Activated naive CD4-positive, alpha-beta T cell treated with Interleukin-2 at 50 U/mL for 16 hours (primary cell): ENCODE data around the gene CLPTM1.
"Not testable (repeated sequence)": the region's sequence is repeated elsewhere in the genome, so short reads cannot be mapped to it uniquely, and the experiment has no call there.

Source experiments
- DNase-seq: peaks from one replicate; pipeline ENCODE4 v3.0.0-alpha.2; 2020

Gene CLPTM1, protein sequence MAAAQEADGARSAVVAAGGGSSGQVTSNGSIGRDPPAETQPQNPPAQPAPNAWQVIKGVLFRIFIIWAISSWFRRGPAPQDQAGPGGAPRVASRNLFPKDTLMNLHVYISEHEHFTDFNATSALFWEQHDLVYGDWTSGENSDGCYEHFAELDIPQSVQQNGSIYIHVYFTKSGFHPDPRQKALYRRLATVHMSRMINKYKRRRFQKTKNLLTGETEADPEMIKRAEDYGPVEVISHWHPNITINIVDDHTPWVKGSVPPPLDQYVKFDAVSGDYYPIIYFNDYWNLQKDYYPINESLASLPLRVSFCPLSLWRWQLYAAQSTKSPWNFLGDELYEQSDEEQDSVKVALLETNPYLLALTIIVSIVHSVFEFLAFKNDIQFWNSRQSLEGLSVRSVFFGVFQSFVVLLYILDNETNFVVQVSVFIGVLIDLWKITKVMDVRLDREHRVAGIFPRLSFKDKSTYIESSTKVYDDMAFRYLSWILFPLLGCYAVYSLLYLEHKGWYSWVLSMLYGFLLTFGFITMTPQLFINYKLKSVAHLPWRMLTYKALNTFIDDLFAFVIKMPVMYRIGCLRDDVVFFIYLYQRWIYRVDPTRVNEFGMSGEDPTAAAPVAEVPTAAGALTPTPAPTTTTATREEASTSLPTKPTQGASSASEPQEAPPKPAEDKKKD

DNA sequence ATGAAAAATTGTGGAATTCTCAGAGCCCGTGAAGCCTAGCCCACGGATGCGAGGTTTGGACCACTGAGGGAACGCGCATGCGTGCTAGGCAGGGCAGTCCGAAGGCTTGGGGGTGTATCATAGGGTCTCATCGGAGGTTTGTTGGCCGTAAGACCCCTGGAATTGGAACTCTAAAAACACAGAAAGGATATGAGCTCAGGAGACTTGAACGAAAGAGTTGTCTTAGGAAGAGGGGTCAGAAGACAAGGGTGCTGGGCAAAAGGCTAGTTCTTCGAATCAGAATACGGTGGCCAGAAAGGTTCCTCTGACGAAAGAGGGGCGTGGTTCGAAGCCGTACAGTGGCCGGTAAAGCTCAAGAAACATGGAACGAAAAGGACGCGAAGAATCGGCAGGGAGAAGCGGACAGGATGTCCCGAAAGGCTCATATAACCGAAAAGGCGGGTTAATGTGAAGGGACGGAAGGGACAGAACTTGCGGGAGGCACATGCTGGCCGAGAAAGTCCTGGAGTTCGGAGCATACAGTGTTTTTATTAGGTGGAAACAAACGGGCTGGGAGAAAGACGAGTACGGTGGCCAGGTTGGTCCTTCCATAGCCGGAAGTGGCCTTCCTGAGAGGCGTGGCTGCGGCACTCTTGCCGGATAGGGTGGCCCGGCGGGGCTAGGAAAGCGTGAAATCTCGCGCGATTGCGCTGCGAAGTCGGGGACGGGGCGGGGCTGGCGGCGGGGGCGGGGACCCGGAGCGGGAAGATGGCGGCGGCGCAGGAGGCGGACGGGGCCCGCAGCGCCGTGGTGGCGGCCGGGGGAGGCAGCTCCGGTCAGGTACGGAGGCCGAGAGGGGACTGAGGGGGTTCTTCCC lies at the start of gene CLPTM1:
TSS of gene CLPTM1 (plus strand) at position 732 of the 856 bp plus-strand sequence. CDS start at position 748, 16 bp downstream.
- DNase-seq, result peak; percentile 97

DNA sequence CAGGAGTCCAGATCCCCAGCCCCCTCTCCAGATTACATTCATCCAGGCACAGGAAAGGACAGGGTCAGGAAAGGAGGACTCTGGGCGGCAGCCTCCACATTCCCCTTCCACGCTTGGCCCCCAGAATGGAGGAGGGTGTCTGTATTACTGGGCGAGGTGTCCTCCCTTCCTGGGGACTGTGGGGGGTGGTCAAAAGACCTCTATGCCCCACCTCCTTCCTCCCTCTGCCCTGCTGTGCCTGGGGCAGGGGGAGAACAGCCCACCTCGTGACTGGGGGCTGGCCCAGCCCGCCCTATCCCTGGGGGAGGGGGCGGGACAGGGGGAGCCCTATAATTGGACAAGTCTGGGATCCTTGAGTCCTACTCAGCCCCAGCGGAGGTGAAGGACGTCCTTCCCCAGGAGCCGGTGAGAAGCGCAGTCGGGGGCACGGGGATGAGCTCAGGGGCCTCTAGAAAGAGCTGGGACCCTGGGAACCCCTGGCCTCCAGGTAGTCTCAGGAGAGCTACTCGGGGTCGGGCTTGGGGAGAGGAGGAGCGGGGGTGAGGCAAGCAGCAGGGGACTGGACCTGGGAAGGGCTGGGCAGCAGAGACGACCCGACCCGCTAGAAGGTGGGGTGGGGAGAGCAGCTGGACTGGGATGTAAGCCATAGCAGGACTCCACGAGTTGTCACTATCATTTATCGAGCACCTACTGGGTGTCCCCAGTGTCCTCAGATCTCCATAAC lies 49.6 kb upstream of the CLPTM1 start, which contains the start of gene APOE:
TSS of gene APOE (plus strand) at position 360 of the 724 bp plus-strand sequence. CDS start 829 bp downstream, outside the sequence.
- DNase-seq, result no peak

GRCh38 chr19:44907613-44908012 lies 47.6 kb upstream of the CLPTM1 start:
- no peak for DNase-seq

- DNase-seq, result no peak
Observed at GRCh38 chr19:44908074-44908835, 46.9 kb upstream of the CLPTM1 start.

GRCh38 chr19:44908836-44909261 lies 46.3 kb upstream of the CLPTM1 start:
- no peak for DNase-seq

DNA sequence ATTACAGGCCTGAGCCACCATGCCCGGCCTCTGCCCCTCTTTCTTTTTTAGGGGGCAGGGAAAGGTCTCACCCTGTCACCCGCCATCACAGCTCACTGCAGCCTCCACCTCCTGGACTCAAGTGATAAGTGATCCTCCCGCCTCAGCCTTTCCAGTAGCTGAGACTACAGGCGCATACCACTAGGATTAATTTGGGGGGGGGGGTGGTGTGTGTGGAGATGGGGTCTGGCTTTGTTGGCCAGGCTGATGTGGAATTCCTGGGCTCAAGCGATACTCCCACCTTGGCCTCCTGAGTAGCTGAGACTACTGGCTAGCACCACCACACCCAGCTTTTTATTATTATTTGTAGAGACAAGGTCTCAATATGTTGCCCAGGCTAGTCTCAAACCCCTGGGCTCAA lies 45.4 kb upstream of the CLPTM1 start:
- no peak for DNase-seq

DNA sequence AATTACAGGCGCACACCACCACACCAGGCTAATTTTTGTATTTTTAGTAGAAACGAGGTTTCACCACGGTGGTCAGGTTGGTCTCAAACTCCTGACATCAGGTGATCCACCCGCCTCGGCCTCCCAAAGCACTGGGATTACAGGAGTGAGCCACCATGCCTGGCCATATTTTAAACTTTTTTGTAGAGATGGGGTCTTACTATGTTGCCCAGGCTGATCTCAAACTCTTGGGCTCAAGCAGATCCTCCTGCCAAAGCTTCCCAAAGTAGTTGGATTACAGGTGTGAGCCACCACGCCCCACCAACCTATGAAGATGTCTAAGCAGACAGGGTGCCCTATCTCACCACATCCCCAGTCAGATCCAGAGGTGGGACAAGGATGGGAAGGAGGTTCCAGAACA lies 43.3 kb upstream of the CLPTM1 start:
- DNase-seq, result not testable (repeated sequence)

- DNase-seq, result no peak
Observed at GRCh38 chr19:44912854-44913253, 42.3 kb upstream of the CLPTM1 start.

- DNase-seq, result not testable (repeated sequence)
Observed at GRCh38 chr19:44913512-44914432, 41.4 kb upstream of the CLPTM1 start.

DNA sequence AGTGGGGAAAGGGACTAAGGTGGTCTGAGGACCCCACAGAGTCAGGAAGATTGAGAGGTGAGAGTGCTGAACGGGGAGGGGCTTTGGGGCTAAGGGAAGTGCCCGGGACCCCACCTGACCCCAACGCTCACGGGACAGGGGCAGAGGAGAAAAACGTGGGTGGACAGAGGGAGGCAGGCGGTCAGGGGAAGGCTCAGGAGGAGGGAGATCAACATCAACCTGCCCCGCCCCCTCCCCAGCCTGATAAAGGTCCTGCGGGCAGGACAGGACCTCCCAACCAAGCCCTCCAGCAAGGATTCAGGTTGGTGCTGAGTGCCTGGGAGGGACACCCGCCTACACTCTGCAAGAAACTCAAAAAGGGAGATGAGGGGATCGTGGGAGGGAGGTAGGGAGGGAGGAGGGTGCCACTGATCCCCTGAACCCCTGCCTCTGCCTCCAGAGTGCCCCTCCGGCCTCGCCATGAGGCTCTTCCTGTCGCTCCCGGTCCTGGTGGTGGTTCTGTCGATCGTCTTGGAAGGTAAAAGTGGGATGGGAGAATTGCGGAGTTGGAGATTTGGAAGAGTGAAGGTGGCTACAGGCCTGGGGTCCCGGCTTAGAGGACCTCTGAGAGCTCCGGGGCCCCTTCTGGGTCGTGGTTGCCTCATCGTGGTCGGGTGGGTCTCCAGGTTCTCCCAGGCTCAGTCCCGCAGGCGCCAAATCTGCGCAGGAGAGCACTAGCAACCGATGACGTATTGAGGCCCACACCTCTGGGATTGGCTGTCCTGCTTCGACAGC lies 40.6 kb upstream of the CLPTM1 start, which contains the start of gene APOC1:
TSS of gene APOC1 (plus strand) at position 176 of the 774 bp plus-strand sequence. CDS start at position 460, 284 bp downstream.
- peak; percentile 76 for DNase-seq

GRCh38 chr19:44924243-44924725 lies 30.9 kb upstream of the CLPTM1 start:
- no peak for DNase-seq

DNA sequence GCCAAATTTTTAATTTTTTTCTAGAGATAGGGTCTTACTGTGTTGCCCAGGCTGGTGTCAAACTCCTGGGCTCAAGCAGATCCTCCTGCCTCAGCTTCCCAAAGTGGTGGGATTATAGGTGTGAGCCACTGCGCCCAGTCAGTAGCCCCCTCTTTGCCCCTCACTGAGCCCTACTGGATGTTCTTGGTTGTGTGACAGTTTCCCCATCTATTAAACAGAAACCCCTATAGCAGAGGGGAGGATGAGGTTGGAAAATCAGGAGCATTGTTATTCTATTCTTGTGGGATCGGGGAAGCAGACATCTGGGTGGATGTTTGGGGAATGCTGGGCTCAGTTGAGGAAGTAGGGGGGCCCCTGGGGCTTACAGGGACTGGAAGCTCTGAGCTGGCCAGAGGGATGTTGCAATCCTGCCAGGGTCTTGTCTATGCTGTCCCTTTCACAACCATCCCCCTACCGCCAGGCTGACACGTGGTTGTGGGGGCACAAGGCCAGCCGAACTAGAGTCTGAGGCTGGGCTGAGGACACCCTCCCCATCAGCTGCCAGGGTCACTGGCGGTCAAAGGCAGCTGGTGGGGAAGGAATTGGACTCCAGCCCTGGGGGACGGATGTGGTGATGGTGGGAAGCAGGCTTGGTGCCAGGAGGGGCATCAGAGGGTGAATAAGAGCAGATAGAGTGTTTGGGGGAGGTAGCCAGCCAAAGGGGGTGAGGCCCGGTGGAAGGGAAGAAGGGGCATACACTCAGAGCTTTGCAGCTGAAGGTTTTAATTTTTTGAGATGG lies 29.9 kb upstream of the CLPTM1 start:
- no peak for DNase-seq

- DNase-seq, result not testable (repeated sequence)
Observed at GRCh38 chr19:44926245-44927077, 28.7 kb upstream of the CLPTM1 start.

- no peak for DNase-seq
Observed at GRCh38 chr19:44927746-44928145, 27.4 kb upstream of the CLPTM1 start.

DNA sequence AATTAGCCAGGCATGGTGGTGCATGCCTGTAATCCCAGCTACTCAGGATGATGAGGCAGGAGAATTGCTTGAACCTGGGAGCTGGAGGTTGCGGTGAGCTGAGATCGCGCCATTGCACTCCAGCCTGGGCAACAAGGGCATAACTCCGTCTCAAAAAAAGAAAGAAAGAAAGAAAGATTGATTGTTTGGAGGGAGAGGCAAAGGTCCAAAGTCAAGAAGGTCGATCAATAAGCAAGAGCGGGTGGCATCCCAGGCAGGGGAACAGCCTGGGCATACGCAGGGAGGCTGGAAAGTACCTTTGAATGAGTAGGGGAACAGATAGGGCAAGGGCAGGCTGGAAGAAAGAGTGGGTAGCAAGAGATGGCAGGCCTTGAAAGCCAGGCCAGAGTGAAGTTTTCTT lies 25.1 kb upstream of the CLPTM1 start:
- no peak for DNase-seq

DNA sequence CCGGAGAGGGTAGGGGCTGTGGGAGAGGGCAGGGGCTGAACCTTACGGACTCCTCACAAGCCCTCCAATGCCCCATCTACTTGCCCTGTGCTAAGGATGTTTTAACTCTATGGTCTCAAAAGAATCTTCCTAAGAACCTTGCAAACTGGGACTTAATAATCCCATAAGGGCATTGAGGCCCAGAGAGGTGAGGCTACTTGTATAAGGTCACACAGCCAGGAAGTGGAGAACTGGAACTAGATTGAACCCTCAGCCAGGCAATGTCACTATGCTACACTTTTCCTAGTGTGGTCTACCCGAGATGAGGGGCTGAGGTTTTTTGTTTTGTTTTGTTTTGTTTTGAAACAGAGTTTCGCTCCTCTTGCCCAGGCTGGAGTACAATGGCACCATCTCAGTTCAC lies 23.6 kb upstream of the CLPTM1 start:
- no peak for DNase-seq

DNA sequence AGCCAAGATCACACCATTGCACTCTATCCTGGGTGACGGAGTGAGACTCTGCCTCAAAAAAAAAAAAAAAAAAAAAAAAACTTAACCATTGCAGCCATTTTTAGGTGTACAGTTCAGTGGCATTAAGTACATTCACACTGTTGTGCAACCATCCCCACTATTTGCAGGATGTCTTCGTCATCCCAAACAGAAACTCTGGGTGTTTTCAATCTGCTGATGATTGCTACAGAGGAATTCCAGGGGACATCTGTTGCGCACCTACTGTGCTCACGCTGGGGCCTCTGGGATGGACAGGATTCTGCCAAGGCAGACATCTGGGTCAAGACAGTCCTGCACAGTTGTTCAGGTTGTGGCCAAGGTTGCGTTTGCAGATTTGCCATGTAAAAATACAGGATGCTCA lies 15.5 kb upstream of the CLPTM1 start:
- no peak for DNase-seq
